Measurements from ENCODE around the gene CDC42BPG. TPM values are rescaled to one million over a fixed set of nuclear protein-coding genes. Genes with fewer than 3 reads are reported as not detected.

CDC42BPG gene
- total and polyA plus RNA-seq, 10 of the 15 experiments (the other 5 are each of a cell fraction or from before 2014, with no cell fraction given), result 0.02 to 1.3 (median 0.09) TPM; not detected in 1

- ChIA-PET SMC1A (ENCODE audit: uncharacterized antibody, unreplicated experiment) (no interaction called here), POLR2A (interaction anchor here (0.6 kb wide), 1 partner anchor 149 kb away, joined by 9 read pairs; no protein-coding TSS in a partner anchor), CTCF (no interaction called here), RAD21 (ENCODE audit: unreplicated experiment) (no interaction called here)
- intact Hi-C loops (cut with micrococcal nuclease; ENCODE audit: unreplicated experiment) (no loop called here), in situ Hi-C loops (cut with MboI) (no loop called here)
- Histone ChIP-seq H3K4me2 (ENCODE audit: control insufficient read depth, insufficient read depth) (no peak overlapping the region), H3K27ac (ENCODE audit: control insufficient read depth, insufficient read depth) (no peak overlapping the region), H3K36me3 (ENCODE audit: control insufficient read depth in 2 of 2, insufficient read depth in 2 of 2, low read length in 1 of 2) (no peaks in the 10 kb centered on the region), H3K9me3 (replicated peaks; ENCODE audit: control insufficient read depth, insufficient read depth, low read length) (no peaks in the 10 kb centered on the region), H3K79me2 (ENCODE audit: control insufficient read depth, insufficient read depth, low read length) (no peaks in the 10 kb centered on the region), H4K20me1 (ENCODE audit: control insufficient read depth, insufficient read depth) (no peaks in the 10 kb centered on the region), H3K9ac (ENCODE audit: control insufficient read depth, insufficient read depth, low read length) (no peak overlapping the region), H2AFZ (ENCODE audit: control insufficient read depth, low read depth, low read length) (no peak overlapping the region), H3K27me3 (replicated peaks in 1 of 2; ENCODE audit: control insufficient read depth in 2 of 2, insufficient read depth in 2 of 2, low read length in 1 of 2) (no peaks in the 10 kb centered on the region), H3K4me3 (no peak overlapping the region), H3K4me1 (ENCODE audit: control insufficient read depth, insufficient read depth, low read length) (no peaks in the 10 kb centered on the region)
- DNase-seq (ENCODE audit: low read depth, low spot score) (no peak), ATAC-seq (no peak), FAIRE-seq (no peak)
- WGBS (ENCODE audit: insufficient coverage, insufficient replicate concordance, low lambda C conversion rate, missing lambda C conversion rate), result 71% methylated on average over 43 of the region's 43 CpGs
- no TSS peak for BruUV-seq (replicated peaks)
- TF ChIP-seq, protein P1, sequence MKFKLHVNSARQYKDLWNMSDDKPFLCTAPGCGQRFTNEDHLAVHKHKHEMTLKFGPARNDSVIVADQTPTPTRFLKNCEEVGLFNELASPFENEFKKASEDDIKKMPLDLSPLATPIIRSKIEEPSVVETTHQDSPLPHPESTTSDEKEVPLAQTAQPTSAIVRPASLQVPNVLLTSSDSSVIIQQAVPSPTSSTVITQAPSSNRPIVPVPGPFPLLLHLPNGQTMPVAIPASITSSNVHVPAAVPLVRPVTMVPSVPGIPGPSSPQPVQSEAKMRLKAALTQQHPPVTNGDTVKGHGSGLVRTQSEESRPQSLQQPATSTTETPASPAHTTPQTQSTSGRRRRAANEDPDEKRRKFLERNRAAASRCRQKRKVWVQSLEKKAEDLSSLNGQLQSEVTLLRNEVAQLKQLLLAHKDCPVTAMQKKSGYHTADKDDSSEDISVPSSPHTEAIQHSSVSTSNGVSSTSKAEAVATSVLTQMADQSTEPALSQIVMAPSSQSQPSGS (IDR thresholded peaks at IDR 0.05; ENCODE audit: low read length), result no peak
- TF ChIP-seq HDGF (IDR thresholded peaks at IDR 0.05), result no peak
- TF ChIP-seq, protein P2, sequence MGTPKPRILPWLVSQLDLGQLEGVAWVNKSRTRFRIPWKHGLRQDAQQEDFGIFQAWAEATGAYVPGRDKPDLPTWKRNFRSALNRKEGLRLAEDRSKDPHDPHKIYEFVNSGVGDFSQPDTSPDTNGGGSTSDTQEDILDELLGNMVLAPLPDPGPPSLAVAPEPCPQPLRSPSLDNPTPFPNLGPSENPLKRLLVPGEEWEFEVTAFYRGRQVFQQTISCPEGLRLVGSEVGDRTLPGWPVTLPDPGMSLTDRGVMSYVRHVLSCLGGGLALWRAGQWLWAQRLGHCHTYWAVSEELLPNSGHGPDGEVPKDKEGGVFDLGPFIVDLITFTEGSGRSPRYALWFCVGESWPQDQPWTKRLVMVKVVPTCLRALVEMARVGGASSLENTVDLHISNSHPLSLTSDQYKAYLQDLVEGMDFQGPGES (IDR thresholded peaks at IDR 0.05), result no peak
- no peak for TF ChIP-seq CREM (IDR thresholded peaks at IDR 0.05; ENCODE audit: low read depth)
- TF ChIP-seq SRF (IDR thresholded peaks at IDR 0.05; ENCODE audit: low read depth in 2 of 2, low read length in 2 of 2), result no peak
- no peak for TF ChIP-seq SMARCA5 (IDR thresholded peaks at IDR 0.05)
- no peak for TF ChIP-seq ELK1 (IDR thresholded peaks at IDR 0.05; ENCODE audit: low read depth, low read length)
- TF ChIP-seq CEBPZ (IDR thresholded peaks at IDR 0.05; ENCODE audit: low read depth, low read length), result no peak
- no peak for TF ChIP-seq EED (IDR thresholded peaks at IDR 0.05; ENCODE audit: low read depth)
- TF ChIP-seq TCF12 (IDR thresholded peaks at IDR 0.05; ENCODE audit: low read depth, low read length), result no peak
- TF ChIP-seq NKRF (conservative IDR thresholded peaks at IDR 0.05), result no peak
- no peak for TF ChIP-seq HCFC1 (IDR thresholded peaks at IDR 0.05; ENCODE audit: low read length)
Measured at GRCh38 chr11:64829536-64830251, 14.8 kb downstream of the CDC42BPG start.
